ENCODE results near the gene HABP2.

Gene HABP2

DNA sequence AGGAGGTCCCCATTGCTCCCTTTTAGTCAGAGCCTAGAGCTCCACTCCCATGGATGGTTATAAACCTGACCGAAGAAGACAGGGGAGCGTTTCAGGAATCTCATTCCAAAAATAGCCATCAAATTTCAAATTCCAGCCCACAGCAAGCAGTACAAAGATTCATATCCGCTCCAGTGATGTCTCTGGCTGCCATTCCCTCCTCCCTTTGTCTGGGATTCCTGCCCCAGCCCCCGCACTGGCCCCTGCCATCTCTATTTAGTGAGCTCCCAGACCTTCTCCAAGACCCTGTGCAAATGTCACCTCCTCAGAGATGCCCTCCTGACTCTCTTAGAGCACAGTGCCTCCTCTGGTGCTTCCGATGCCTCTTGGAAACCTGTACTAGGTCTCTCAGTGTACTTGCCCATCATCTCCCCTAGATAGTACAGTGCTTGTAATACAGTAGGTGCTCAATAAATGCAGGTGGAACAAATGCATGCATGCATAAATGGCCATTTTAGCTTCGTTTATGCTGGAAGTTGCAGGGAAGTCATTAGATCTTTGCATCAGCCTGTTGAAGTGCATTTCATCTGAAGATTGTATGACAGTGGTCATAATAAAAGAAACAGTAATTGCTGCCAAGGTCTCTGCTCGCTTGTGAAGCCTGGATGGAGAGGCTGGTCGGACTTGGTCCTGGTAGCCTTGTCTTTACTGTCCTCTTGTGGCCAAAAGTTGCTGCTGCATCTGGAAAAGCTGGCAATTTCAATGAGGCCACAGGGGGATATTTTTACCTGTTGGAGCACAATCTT lies 32.0 kb upstream of the HABP2 start:
- no peak for DNase-seq (ENCODE audit: insufficient read length, low spot score)
- FAIRE-seq = no peak
- TF ChIP-seq, protein P1, sequence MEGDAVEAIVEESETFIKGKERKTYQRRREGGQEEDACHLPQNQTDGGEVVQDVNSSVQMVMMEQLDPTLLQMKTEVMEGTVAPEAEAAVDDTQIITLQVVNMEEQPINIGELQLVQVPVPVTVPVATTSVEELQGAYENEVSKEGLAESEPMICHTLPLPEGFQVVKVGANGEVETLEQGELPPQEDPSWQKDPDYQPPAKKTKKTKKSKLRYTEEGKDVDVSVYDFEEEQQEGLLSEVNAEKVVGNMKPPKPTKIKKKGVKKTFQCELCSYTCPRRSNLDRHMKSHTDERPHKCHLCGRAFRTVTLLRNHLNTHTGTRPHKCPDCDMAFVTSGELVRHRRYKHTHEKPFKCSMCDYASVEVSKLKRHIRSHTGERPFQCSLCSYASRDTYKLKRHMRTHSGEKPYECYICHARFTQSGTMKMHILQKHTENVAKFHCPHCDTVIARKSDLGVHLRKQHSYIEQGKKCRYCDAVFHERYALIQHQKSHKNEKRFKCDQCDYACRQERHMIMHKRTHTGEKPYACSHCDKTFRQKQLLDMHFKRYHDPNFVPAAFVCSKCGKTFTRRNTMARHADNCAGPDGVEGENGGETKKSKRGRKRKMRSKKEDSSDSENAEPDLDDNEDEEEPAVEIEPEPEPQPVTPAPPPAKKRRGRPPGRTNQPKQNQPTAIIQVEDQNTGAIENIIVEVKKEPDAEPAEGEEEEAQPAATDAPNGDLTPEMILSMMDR (IDR thresholded peaks at IDR 0.05; ENCODE audit: insufficient read depth, missing control alignments) = peak; percentile 95

DNA sequence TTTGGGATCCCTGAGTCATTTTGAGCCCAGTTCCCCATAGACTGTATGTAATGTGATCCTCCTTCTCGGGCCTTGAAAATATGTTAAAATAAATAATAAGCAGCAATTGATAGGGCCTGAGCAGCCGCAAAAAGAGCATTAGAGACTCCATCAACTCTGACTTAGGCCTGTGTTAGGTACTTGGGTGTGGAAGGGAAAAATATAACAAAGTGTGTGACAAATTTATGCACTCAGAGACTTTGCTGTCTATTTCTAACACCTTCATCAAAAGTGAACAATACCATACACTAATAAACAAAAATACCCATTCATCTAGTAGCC lies 31.4 kb upstream of the HABP2 start:
- no peak for FAIRE-seq
- DNase-seq (ENCODE audit: insufficient read length, low spot score) = no peak
- TF ChIP-seq, protein P1 (IDR thresholded peaks at IDR 0.05; ENCODE audit: insufficient read depth, missing control alignments) = no peak

DNA sequence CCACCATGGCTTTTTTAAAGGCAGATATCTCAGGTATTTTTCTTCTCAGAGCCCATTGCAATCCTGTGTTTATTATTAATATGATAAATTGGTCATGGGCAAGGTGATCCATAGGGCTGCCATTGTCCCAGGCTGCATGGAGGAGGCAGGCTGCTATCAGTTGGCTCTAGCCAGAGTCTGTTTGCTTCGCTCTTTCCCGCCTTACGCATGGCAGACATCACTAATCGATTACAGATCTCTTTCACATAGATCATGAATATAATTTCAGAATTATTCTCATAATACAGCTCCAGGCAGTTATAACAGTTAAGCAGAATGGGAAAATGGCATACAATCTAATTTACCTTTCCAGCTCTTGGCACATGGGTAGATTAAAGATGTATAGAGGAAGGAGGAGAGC lies 30.4 kb upstream of the HABP2 start:
- TF ChIP-seq, protein P1 (IDR thresholded peaks at IDR 0.05; ENCODE audit: insufficient read depth, missing control alignments) = no peak
- FAIRE-seq = no peak
- DNase-seq (ENCODE audit: insufficient read length, low spot score) = no peak

DNA sequence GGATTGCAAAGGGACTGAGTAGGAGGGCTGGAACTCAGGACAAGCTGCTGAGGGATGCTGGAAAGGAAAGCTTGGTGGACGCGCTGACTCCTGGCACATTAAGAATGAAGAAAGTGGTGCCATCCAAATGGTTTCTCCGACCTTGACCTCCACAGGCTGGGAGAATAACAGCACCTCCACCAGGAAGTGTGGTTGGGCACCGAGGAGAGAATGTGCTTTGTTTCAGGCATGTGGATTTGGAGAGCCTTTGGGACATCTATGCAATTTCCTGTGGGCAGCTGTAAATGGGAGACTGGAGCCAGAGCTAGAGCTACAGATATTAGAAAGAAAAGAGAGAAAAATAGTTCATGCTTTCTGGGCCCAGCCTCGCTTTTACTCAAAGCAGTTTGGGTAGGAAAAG lies 29.8 kb upstream of the HABP2 start:
- FAIRE-seq (no peak), DNase-seq (ENCODE audit: insufficient read length, low spot score) (no peak)
- TF ChIP-seq, protein P1 (IDR thresholded peaks at IDR 0.05; ENCODE audit: insufficient read depth, missing control alignments) = no peak

DNA sequence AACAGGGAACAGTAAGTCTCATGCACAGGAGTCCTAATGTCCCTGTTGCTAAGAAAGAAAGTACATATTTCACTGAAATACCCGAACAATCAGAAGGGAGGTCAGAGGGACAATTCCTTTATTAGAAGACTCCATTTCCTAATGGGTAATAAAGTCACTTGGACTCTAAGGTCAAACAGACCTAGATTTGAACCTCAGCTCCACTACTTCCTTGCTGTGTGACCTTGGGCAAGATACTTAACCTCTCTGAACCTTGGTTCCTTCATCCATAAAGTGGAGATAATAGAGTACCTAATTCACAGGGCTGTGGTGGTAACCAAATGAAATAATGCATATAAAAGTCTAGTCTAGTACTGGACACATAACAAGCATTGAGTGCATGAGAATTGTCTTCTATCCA lies 29.2 kb upstream of the HABP2 start:
- FAIRE-seq (no peak), DNase-seq (ENCODE audit: insufficient read length, low spot score) (no peak)
- TF ChIP-seq, protein P1 (IDR thresholded peaks at IDR 0.05; ENCODE audit: insufficient read depth, missing control alignments) = no peak

DNA sequence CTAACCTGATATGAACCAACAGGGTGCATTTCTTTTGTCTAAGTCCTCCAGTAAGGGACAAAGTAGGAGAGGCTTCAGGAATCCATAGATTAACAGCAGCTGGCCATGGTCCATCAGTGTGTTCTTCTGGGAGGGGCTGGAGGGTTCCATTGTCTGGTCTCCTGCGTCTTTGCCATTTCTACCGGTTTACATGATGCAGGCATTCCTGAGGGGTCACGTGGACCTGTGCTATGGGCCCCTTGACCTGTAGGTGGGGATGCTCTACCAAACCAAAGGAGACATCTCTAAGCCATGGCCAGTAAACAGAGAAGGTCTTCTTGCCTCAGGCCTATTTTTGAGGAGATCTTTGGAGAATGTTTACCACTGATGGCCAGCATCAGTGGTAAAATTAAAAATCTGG lies 28.7 kb upstream of the HABP2 start:
- DNase-seq (ENCODE audit: insufficient read length, low spot score) (no peak), FAIRE-seq (no peak)
- TF ChIP-seq, protein P1 (IDR thresholded peaks at IDR 0.05; ENCODE audit: insufficient read depth, missing control alignments) = no peak

Measured in D721Med (cell line).